Astrocyte of the spinal cord (primary cell): Measurements from ENCODE around the gene TBC1D22A.

Experiments used
- DNase-seq: peaks from one replicate; pipeline ENCODE4 v3.0.0; 2011; ENCODE audit warnings: low read depth, low spot score
- H3K4me3 ChIP-seq: 2 replicates; pipeline ENCODE4 v1.5.1; 2011; ENCODE audit warnings: low read depth, mild to moderate bottlenecking, low read length, moderate library complexity
- in situ Hi-C: cut with HindIII; loops from 2 replicates; pipeline ENCODE4 v1.10.0; 2017; ENCODE audit warnings: low sequenced_read_pairs
- TF ChIP-seq, protein P1 (sequence below): IDR thresholded peaks from 2 replicates; pipeline ENCODE4 v1.5.1; 2012; ENCODE audit warnings: low read depth, mild to moderate bottlenecking, low read length, inconsistent platforms

The TBC1D22A gene

DNA sequence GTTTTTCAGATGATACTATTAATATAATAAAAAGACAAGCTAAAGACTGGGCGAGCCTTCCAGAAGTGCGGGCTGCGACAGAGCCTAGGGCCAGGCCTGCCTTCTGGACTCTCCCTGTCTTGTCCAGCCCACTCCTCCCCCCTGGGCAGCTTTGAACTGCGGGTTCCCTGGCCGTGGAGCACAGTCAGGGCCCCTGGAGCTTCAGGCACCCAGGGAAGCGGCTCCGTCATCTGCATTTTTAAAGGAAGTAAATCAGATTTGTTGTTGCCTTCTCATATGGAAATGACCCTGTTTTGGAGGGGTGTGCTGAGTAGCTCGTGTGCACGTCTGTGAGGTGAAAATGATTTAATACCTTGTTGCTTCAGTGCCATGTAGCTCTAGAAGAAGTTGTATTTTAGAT lies 265.3 kb downstream of the TBC1D22A start:
- in situ Hi-C loops = no loop called here
- DNase-seq = no peak
- TF ChIP-seq, protein P1, sequence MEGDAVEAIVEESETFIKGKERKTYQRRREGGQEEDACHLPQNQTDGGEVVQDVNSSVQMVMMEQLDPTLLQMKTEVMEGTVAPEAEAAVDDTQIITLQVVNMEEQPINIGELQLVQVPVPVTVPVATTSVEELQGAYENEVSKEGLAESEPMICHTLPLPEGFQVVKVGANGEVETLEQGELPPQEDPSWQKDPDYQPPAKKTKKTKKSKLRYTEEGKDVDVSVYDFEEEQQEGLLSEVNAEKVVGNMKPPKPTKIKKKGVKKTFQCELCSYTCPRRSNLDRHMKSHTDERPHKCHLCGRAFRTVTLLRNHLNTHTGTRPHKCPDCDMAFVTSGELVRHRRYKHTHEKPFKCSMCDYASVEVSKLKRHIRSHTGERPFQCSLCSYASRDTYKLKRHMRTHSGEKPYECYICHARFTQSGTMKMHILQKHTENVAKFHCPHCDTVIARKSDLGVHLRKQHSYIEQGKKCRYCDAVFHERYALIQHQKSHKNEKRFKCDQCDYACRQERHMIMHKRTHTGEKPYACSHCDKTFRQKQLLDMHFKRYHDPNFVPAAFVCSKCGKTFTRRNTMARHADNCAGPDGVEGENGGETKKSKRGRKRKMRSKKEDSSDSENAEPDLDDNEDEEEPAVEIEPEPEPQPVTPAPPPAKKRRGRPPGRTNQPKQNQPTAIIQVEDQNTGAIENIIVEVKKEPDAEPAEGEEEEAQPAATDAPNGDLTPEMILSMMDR = no peak
- no peak overlapping the region for H3K4me3 ChIP-seq

DNA sequence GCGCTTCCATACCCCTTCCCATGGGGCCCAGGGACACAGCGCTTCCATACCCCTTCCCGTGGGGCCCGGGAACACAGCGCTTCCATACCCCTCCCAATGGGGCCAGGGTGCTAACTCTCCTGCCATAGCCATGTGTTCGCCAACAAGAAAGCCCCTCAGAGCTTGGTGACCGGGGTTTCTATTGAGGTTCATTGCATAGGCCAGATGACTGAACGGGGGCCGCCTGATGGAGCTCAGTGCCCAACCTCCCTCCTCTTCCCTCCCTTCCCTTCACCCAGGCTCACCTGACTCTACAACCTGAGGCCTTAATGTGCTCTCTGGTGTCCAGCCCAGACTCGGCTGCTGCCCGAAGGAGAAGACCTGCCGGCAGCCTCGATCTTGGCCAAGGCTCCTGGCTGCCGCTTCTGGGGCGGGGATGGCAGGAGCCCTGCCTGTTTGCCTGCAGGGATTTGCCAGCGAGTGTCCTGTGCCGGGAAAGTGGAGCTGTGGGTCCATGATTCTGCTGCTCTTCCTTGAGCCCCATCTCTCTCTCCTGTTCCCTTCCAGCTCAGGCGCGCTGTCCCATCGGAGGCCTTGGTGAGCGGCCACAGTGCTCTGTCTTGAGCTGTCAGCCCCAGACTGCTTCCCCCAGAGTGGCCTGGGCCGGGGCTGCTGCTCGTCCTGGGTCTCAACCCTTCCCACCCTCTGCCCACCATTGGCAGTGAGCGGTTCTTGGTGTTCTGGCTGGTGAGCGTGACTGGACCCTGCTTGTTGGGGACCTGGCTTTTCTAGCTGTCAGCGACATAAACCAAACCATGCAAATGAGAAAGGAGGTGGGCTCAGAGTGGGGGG lies 267.0 kb downstream of the TBC1D22A start:
- no peak for DNase-seq
- TF ChIP-seq, protein P1 = no peak
- in situ Hi-C loops = no loop called here
- no peak overlapping the region for H3K4me3 ChIP-seq

DNA sequence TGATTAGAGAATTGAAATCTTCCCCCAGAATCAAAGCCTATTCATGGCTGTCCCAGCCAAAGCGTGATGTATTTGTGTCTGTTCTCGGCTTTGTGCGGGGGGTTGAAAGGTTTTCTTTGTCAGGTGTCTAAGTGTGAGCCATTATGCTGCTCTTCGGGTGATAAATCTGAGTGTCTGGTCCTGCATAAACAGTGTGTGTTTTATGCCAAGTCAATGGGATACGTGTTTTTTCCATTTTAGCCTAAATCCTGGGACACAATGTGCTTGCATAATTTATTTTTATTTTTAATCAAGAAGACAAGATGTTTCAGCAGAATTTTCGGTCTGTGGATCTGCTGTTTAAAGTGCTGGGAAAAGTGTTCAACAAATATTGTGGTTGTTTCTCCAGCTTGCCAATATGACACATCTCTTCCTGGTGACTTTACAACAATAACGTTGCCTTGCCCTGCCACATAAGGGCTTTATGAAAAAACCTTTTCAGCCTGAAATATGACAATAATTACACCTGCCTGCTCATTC lies 267.8 kb downstream of the TBC1D22A start:
- DNase-seq = peak; percentile 38
- TF ChIP-seq, protein P1 = no peak
- no peak overlapping the region for H3K4me3 ChIP-seq
- in situ Hi-C loops = no loop called here

DNA sequence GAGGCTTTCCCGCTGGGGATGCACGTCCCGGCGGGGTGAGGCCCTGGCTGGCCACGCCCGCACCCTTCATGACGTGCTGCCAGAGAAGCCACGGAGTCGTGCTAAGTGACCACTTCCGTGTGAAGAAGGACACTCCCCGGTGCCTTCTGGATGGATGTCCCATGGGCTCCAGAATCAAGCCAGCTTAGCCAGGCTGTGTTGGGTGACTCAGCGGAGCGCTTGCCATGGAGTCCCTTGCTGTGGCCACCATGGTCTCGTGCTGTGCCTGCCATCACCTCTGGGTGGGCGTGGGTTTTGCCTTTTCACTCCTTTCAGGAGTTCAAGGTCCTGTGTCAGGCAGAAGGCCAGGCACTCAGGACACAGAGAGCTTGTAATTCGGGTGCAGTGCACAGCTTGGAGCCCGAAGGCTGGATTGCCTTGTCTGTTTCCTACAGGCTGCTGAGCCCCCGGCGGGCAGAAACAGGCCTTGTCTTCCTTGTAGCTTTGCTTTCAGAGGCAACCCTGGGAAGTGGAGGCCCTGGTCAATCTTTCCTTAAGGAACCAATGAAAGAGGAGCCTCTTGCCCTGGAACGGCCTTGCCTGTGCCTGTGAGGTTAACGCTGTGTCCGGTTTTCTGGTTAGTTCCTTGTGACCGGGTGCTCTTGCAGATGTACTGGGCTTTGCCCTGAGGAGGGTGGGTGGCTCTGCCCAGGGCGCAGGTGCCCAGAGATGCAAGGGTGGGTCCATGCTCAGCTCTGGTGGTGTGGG lies 268.6 kb downstream of the TBC1D22A start:
- TF ChIP-seq, protein P1 = no peak
- no peak for DNase-seq
- in situ Hi-C loops = no loop called here
- H3K4me3 ChIP-seq = no peak overlapping the region

DNA sequence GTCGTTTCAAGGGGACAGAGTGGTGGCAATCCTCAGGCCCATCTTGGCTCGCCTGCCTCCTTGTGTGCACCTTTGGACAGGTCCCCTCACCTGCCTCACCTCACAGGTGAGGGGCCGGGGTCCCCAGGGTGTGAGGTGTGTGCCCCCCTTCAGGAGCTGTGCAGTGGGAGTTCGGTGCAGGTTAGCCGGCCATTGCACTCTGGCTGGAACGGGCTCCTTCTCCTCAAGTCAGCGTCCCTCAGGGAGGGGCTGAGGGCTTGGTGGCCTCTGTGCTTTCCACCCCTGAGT lies 269.1 kb downstream of the TBC1D22A start:
- TF ChIP-seq, protein P1 = no peak
- H3K4me3 ChIP-seq = no peak overlapping the region
- in situ Hi-C loops = no loop called here
- DNase-seq = no peak

DNA sequence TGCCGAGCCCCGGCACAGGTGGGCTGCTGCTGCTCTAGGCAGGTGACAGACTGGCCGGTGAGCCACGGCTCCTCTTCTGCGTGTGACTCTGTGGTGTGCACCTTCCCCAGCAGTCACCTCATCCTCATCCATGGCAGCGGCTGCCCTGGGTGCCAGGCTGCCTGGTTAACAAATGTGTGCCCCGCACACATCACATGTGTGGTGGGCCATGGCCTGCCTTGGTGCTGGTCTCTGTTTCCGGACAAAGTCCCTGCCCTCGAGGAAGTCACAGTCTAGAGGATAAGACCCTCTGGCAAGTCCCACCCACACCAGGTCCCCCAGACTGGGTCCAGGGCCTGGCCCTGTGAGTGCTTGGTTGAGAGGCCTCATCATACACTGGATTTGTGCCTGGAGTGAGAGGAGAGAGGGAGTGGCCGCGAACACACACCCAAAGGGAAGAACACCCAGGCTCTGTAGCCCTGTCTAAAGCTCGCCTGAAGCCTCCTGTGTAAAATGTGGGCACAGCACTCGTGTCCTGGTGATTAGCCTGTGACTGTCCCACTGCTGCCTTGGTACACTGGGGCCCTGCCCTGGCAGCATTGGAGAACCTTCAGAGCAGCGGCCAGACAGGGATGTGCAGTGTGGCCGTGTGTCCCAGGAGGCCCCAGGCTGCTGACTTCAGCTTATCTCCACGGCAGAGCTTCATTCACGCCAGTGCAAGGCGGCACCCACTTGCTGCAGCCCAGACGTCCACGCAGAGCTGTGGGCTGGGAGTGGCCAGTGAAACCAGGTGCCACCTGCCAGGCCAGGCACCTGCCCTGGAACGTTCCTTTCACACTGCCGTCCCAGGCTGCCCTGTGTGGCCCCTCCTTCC lies 269.9 kb downstream of the TBC1D22A start:
- no peak for DNase-seq
- TF ChIP-seq, protein P1 = no peak
- in situ Hi-C loops = no loop called here
- no peak overlapping the region for H3K4me3 ChIP-seq
